H1 (cell line): ENCODE measurements around the gene TNS3. TPM values are rescaled to one million over a fixed set of nuclear protein-coding genes. Genes with fewer than 3 reads are reported as not detected.

ENCODE experiments used
- CTCF ChIA-PET: fragments of 300-600 bp; sonication (Branson Sonifier 250); formaldehyde crosslinking; loops from one replicate; lab custom pipeline; 2021; ENCODE audit not compliant: partially characterized antibody; lab: Charles Lee
- POLR2A ChIA-PET: fragments of 300-600 bp; sonication (Branson Sonifier 250); formaldehyde crosslinking; loops from one replicate; lab custom pipeline; 2021; ENCODE audit warnings: inconsistent platforms; ENCODE audit not compliant: partially characterized antibody; lab: Charles Lee
- DNase-seq, 2 experiments: peaks; one replicate each; pipeline versions ENCODE4 v3.0.0 to v3.0.0-alpha.2; 2010 to 2022; ENCODE audit warnings: low spot score in 2 of 2, low read depth in 1 of 2, mixed read lengths in 1 of 2
- FAIRE-seq: peaks from 2 replicates; lab custom pipeline; 2011; peaks lifted over from hg19 to GRCh38; lab: Jason Lieb, UNC
- H2AFZ ChIP-seq: 2 replicates; pipeline ENCODE4 v1.8.1; 2012; ENCODE audit warnings: low read length, inconsistent platforms
- H2AK5ac ChIP-seq: 2 replicates; pipeline ENCODE4 v1.6.1; 2013; ENCODE audit warnings: low read depth, low read length
- H2BK120ac ChIP-seq: replicated peaks from 2 replicates; pipeline ENCODE3; 2013; ENCODE audit warnings: low read depth, low read length, inconsistent platforms
- H2BK12ac ChIP-seq: 2 replicates; pipeline ENCODE4 v1.6.1; 2013; ENCODE audit warnings: low read depth, low read length
- H2BK15ac ChIP-seq: 2 replicates; pipeline ENCODE4 v1.6.1; 2013; ENCODE audit warnings: low read length
- H2BK20ac ChIP-seq: 2 replicates; pipeline ENCODE4 v1.6.1; 2013; ENCODE audit warnings: low read length
- H2BK5ac ChIP-seq: 2 replicates; pipeline ENCODE4 v1.6.1; 2013; ENCODE audit warnings: low read depth, low read length
- H3K14ac ChIP-seq: 2 replicates; pipeline ENCODE4 v1.6.1; 2013; ENCODE audit warnings: inconsistent platforms; ENCODE audit not compliant: insufficient read length
- H3K18ac ChIP-seq: 2 replicates; pipeline ENCODE4 v1.6.1; 2013; ENCODE audit warnings: low read length; ENCODE audit errors: extremely low read depth
- H3K23ac ChIP-seq: 2 replicates; pipeline ENCODE4 v1.6.1; 2013; ENCODE audit warnings: inconsistent platforms; ENCODE audit not compliant: insufficient read length
- H3K23me2 ChIP-seq: 2 replicates; pipeline ENCODE4 v1.6.1; 2013; ENCODE audit warnings: low read depth, low read length
- H3K27ac ChIP-seq: 2 replicates; pipeline ENCODE4 v1.6.1; 2011; ENCODE audit warnings: low read depth, low read length, inconsistent platforms
- H3K27me3 ChIP-seq, 4 experiments: replicated peaks in 1 of 4; 1 replicate in 1 of 4; 2 replicates in 3 of 4; pipeline versions ENCODE4 v1.6.1 to v1.8.1; 2011 to 2013; ENCODE audit warnings: low read length in 3 of 4, mild to moderate bottlenecking in 3 of 4, inconsistent platforms in 2 of 4, mixed read lengths in 2 of 4, moderate library complexity in 1 of 4; ENCODE audit not compliant: control insufficient read depth in 3 of 4, insufficient read depth in 3 of 4; ENCODE audit errors: extremely low read depth in 1 of 4
- H3K36me3 ChIP-seq, 4 experiments: 2 replicates each; pipeline versions ENCODE4 v1.6.1 to v1.8.1; 2011 to 2013; ENCODE audit warnings: mild to moderate bottlenecking in 4 of 4, low read length in 3 of 4, moderate library complexity in 2 of 4, control low read depth in 1 of 4, inconsistent platforms in 1 of 4; ENCODE audit not compliant: insufficient read depth in 4 of 4, control insufficient read depth in 2 of 4
- H3K4ac ChIP-seq: replicated peaks from 2 replicates; pipeline ENCODE3; 2013; ENCODE audit warnings: low read length, low read depth, mixed read lengths, inconsistent platforms; ENCODE audit not compliant: insufficient read length
- H3K4me1 ChIP-seq, 4 experiments: replicated peaks in 1 of 4; 1 replicate in 1 of 4; 2 replicates in 3 of 4; pipeline versions ENCODE4 v1.6.1 to v1.8.1; 2011 to 2013; ENCODE audit warnings: low read length in 3 of 4, inconsistent platforms in 2 of 4, mixed read lengths in 1 of 4; ENCODE audit not compliant: insufficient read depth in 4 of 4, control insufficient read depth in 3 of 4
- H3K4me2 ChIP-seq, 2 experiments: 2 replicates each; pipeline versions ENCODE4 v1.6.1 to v1.8.1; 2011 to 2013; ENCODE audit warnings: low read depth in 2 of 2, low read length in 2 of 2, control low read depth in 1 of 2, inconsistent platforms in 1 of 2, mild to moderate bottlenecking in 1 of 2; ENCODE audit not compliant: insufficient read depth in 1 of 2
- H3K4me3 ChIP-seq, 4 experiments: fragments of 200-600, 300-600 bp in 1 of 4; sonication (generic), shearing (Covaris generic), sonication (Bioruptor Twin) in 1 of 4; 2 replicates each; pipeline versions ENCODE4 v1.5.1 to v1.8.1; 2011 to 2016; ENCODE audit warnings: low read length in 4 of 4, low read depth in 3 of 4, control low read depth in 2 of 4, inconsistent platforms in 2 of 4, mild to moderate bottlenecking in 2 of 4, mixed read lengths in 1 of 4, moderate library complexity in 1 of 4; ENCODE audit not compliant: insufficient read depth in 2 of 4; ENCODE audit errors: extremely low read depth in 1 of 4
- H3K56ac ChIP-seq: replicated peaks from 2 replicates; pipeline ENCODE3; 2013; ENCODE audit warnings: low read depth, mild to moderate bottlenecking, mixed read lengths, low read length, inconsistent platforms; ENCODE audit not compliant: insufficient read length
- H3K79me1 ChIP-seq: 2 replicates; pipeline ENCODE4 v1.6.1; 2013; ENCODE audit warnings: low read depth, low read length, control low read depth
- H3K79me2 ChIP-seq, 2 experiments: 2 replicates each; pipeline versions ENCODE4 v1.6.1 to v1.8.1; 2012 to 2013; ENCODE audit warnings: low read length in 2 of 2, mild to moderate bottlenecking in 2 of 2, inconsistent platforms in 1 of 2; ENCODE audit not compliant: insufficient read depth in 2 of 2, control insufficient read depth in 1 of 2
- H3K9ac ChIP-seq, 4 experiments: replicated peaks in 1 of 4; 1 replicate in 1 of 4; 2 replicates in 3 of 4; pipeline versions ENCODE4 v1.6.1 to v1.8.1; 2011 to 2013; ENCODE audit warnings: low read depth in 3 of 4, low read length in 3 of 4, control low read depth in 2 of 4, mild to moderate bottlenecking in 2 of 4, moderate library complexity in 2 of 4, inconsistent platforms in 1 of 4; ENCODE audit errors: extremely low read depth in 1 of 4
- H3K9me3 ChIP-seq, 2 experiments: 2 replicates each; pipeline versions ENCODE4 v1.6.1 to v1.8.1; 2012 to 2013; ENCODE audit warnings: mild to moderate bottlenecking in 2 of 2, moderate library complexity in 2 of 2, control low read depth in 1 of 2, inconsistent platforms in 1 of 2, low read depth in 1 of 2, low read length in 1 of 2, mixed read lengths in 1 of 2; ENCODE audit not compliant: insufficient read depth in 2 of 2
- H4K20me1 ChIP-seq, 2 experiments: replicated peaks in 1 of 2; 2 replicates each; pipeline versions ENCODE3 to v1.8.1; 2011 to 2013; ENCODE audit warnings: inconsistent platforms in 2 of 2, low read length in 2 of 2, mild to moderate bottlenecking in 1 of 2; ENCODE audit not compliant: insufficient read depth in 2 of 2, control insufficient read depth in 1 of 2
- H4K5ac ChIP-seq: 2 replicates; pipeline ENCODE4 v1.6.1; 2013; ENCODE audit warnings: low read length, low read depth, mixed read lengths, inconsistent platforms; ENCODE audit not compliant: insufficient read length
- H4K8ac ChIP-seq: 2 replicates; pipeline ENCODE4 v1.8.0; 2013; ENCODE audit warnings: mild to moderate bottlenecking, moderate library complexity, low read length, inconsistent platforms; ENCODE audit not compliant: insufficient read depth; ENCODE audit errors: extremely low read depth
- H4K91ac ChIP-seq: replicated peaks from 2 replicates; pipeline ENCODE3; 2013; ENCODE audit warnings: low read length, mixed read lengths, inconsistent platforms; ENCODE audit not compliant: insufficient read length
- BRCA1 ChIP-seq: IDR thresholded peaks from 2 replicates; pipeline ENCODE4 v1.6.1; 2012; ENCODE audit warnings: low read depth, low read length, improper control_type of control experiment
- EZH2 ChIP-seq: fragments of 200-600 bp; sonication (generic); IDR thresholded peaks from 2 replicates; pipeline ENCODE4 v1.7.1; 2012; ENCODE audit warnings: low read depth, mild to moderate bottlenecking, moderate library complexity, low read length, inconsistent platforms; ENCODE audit not compliant: severe bottlenecking
- GTF2F1 ChIP-seq: IDR thresholded peaks from 2 replicates; pipeline ENCODE4 v1.6.1; 2012; ENCODE audit warnings: low read depth, low read length, improper control_type of control experiment, borderline replicate concordance
- POLR2A ChIP-seq, 2 experiments: IDR thresholded peaks; 1 replicate in 1 of 2; 2 replicates in 1 of 2; pipeline ENCODE4 v1.6.1; 2011; ENCODE audit warnings: low read depth in 2 of 2, low read length in 2 of 2, mild to moderate bottlenecking in 2 of 2; ENCODE audit errors: control extremely low read depth in 1 of 2
- SP1 ChIP-seq: IDR thresholded peaks from 2 replicates; pipeline ENCODE4 v1.6.1; 2011; ENCODE audit warnings: low read depth, low read length
- TEAD4 ChIP-seq: IDR thresholded peaks from 2 replicates; pipeline ENCODE4 v1.6.1; 2012; ENCODE audit warnings: low read depth, low read length, inconsistent platforms, mixed read lengths
- WGBS, 2 experiments: shearing (Covaris generic) in 1 of 2; methylation state at CpG; one replicate each; pipeline versions ENCODE4 v1.1.6 to v1.1.7; 2013 to 2015; ENCODE audit warnings: low lambda C conversion rate in 2 of 2, mixed read lengths in 2 of 2, inconsistent platforms in 1 of 2, low coverage in 1 of 2, missing lambda C conversion rate in 1 of 2; ENCODE audit not compliant: insufficient replicate concordance in 2 of 2, insufficient coverage in 1 of 2, insufficient read length in 1 of 2; ENCODE audit errors: extremely low coverage in 1 of 2, missing lambda C conversion rate in 1 of 2; 5-methylcytosine and 5-hydroxymethylcytosine counted together
- polyA plus RNA-seq, 7 experiments: library from polyadenylated mRNA; depleted of rRNA in 3 of 7; stranded (reverse) in 5 of 7; unstranded in 2 of 7; fragments of >200 nt in 5 of 7; fragments of 200-250 nt in 2 of 7; gene quantifications; 1 replicate in 5 of 7; 2 replicates in 1 of 7; 4 replicates in 1 of 7; pipeline versions ENCODE4 v1.2.1 to v1.2.3, GENCODE V29; 2011 to 2013; ENCODE audit warnings: missing spikeins in 2 of 7, mixed read lengths in 2 of 7
- total RNA-seq: library from RNA; stranded (reverse); fragmentation: NEBNext Ultra II Directional; extraction: Animal tissue kit (Norgen Biotek cat#: 25700); gene quantifications from 2 replicates; pipeline ENCODE4 v1.2.1, GENCODE V29; 2021

The TNS3 gene
- total and polyA plus RNA-seq, 2 of the 8 experiments (the other 6 are each of a cell fraction or from before 2014, with no cell fraction given): 11.9 to 24.2 TPM

GRCh38 chr7:47591089-47591654 is 9.3 kb upstream of the TNS3 start:
- Histone ChIP-seq H3K36me3 (no peaks in the 10 kb centered on the region), H3K4me1 (peaks cover 3 to 11% (median 7%) of the 10 kb centered on the region in 4 experiments), H3K23me2 (peaks cover 1% of the 10 kb centered on the region; the same call in 1 of the 2 replicates), H3K9me3 (peaks cover 3 to 10% of the 10 kb centered on the region in 2 experiments; a peak in 2 of 4 replicates), H2BK12ac (peak overlapping the region; percentile 94), H2BK15ac (no peak overlapping the region; the same call in 1 of the 2 replicates), H2BK20ac (peak overlapping the region; percentile 77; the same call in 1 of the 2 replicates), H2AK5ac (peak overlapping the region; percentile 75; the same call in 1 of the 2 replicates), H3K27me3 (no peaks in the 10 kb centered on the region), H3K18ac (no peak overlapping the region), H3K79me2 (no peaks in the 10 kb centered on the region), H3K4me2 (peak overlapping the region in 1 of 2 experiments; percentile 1; a peak in 1 of 4 replicates), H3K4ac (no peak overlapping the region), H3K23ac (no peak overlapping the region), H3K79me1 (no peaks in the 10 kb centered on the region), H4K91ac (no peak overlapping the region), H3K4me3 (no peak overlapping the region), H3K9ac (no peak overlapping the region), H4K20me1 (no peaks in the 10 kb centered on the region), H2AFZ (no peak overlapping the region), H4K8ac (no peak overlapping the region), H2BK120ac (peak overlapping the region; percentile 39), H4K5ac (no peak overlapping the region), H2BK5ac (peak overlapping the region; percentile 55; the same call in 1 of the 2 replicates), H3K27ac (no peak overlapping the region), H3K14ac (no peak overlapping the region), H3K56ac (no peak overlapping the region)
- ChIA-PET CTCF (interaction anchor here (1.0 to 2.0 kb wide), 7 partner anchors 8 to 325 kb away, joined by 3 to 7 read pairs (median 5); partner anchors contain the start of gene TNS3), POLR2A (interaction anchor here (1.3 to 1.9 kb wide), 2 partner anchors 8 to 10 kb away, joined by 6 to 7 read pairs; partner anchors contain the start of gene TNS3)
- FAIRE-seq: no peak
- DNase-seq: no peak
- TF ChIP-seq EZH2 (no peak), SP1 (no peak), BRCA1 (no peak), TEAD4 (no peak), POLR2A (IDR thresholded peaks at IDR 0.05; ENCODE audit: control extremely low read depth in 1 of 2, low read depth in 2 of 2, low read length in 2 of 2) (no peak), GTF2F1 (no peak)
- WGBS, 2 experiments: 88% methylated on average over 8 of the region's 8 CpGs; no CpG with 5 or more reads in 1 of the 2 experiments
